ENCODE results near the gene TGFBR3. TPM values are rescaled to one million over a fixed set of nuclear protein-coding genes. Genes with fewer than 3 reads are reported as not detected.
A peak's percentile ranks its signal among the peaks of the same experiment; 100 is the strongest.

TGFBR3 gene
- total and polyA plus RNA-seq, 2 of the 13 experiments (the other 11 are each of a cell fraction or from before 2014, with no cell fraction given): 76.5 to 195 TPM

- DNase-seq (ENCODE audit: low spot score) (no peak), FAIRE-seq (no peak), ATAC-seq (no peak)
- H3K27ac ChIP-seq (ENCODE audit: extremely low read length, insufficient read depth, low read length): no peak overlapping the region
- intact Hi-C loops (cut with micrococcal nuclease; ENCODE audit: unreplicated experiment): no loop called here
- no TSS peak for BruUV-seq (replicated peaks)
- ChIA-PET CTCF (ENCODE audit: low intra/inter-chr PET ratio, low total read pairs) (no interaction called here), POLR2A (no interaction called here)
- no peak overlapping the region for H3K4me2 ChIP-seq (ENCODE audit: low read depth, low read length)
- peaks cover 27 to 90% of the 10 kb centered on the region in 2 experiments for H3K36me3 ChIP-seq (replicated peaks in 1 of 2; ENCODE audit: control insufficient read depth in 1 of 2, insufficient read depth in 2 of 2, low read length in 2 of 2)
- no peaks in the 10 kb centered on the region for H3K79me2 ChIP-seq (ENCODE audit: insufficient read depth, low read length)
- 78% methylated on average over 4 of the region's 4 CpGs for WGBS (ENCODE audit: low lambda C conversion rate)
- TF ChIP-seq RBM22 (optimal IDR thresholded peaks at IDR 0.05; ENCODE audit: low read length) (peak; percentile 27), PAF1 (CRISPR knock-in tag; IDR thresholded peaks at IDR 0.05) (no peak)
- H3K27me3 ChIP-seq (ENCODE audit: control insufficient read depth in 1 of 2, insufficient read depth in 2 of 2, low read length in 2 of 2): no peaks in the 10 kb centered on the region
- no peaks in the 10 kb centered on the region for H3K9me3 ChIP-seq (ENCODE audit: low read length)
- H3K9ac ChIP-seq (ENCODE audit: insufficient read depth, low read depth, low read length): no peak overlapping the region
- no peaks in the 10 kb centered on the region for H3K4me1 ChIP-seq (ENCODE audit: insufficient read depth, low read length)
- H2AFZ ChIP-seq (ENCODE audit: low read length): no peak overlapping the region
- no peak overlapping the region for H3K4me3 ChIP-seq (replicated peaks in 1 of 3; ENCODE audit: insufficient read depth in 1 of 3, low read depth in 2 of 3, low read length in 3 of 3)
- no peaks in the 10 kb centered on the region for H4K20me1 ChIP-seq (ENCODE audit: insufficient read depth, low read length)
- in situ Hi-C loops (cut with HindIII; ENCODE audit: extremely low pct_ligation_motif_present, low pct_unique_long_range_greater_than_20kb): no loop called here
These were observed 182.9 kb downstream of the TGFBR3 start for GRCh38 chr1:91703095-91703494.

GRCh38 chr1:91701472-91701869 lies 184.5 kb downstream of the TGFBR3 start:
- Histone ChIP-seq H3K36me3 (replicated peaks in 1 of 2; ENCODE audit: control insufficient read depth in 1 of 2, insufficient read depth in 2 of 2, low read length in 2 of 2) (peaks cover 16 to 89% of the 10 kb centered on the region in 2 experiments), H3K4me3 (replicated peaks in 1 of 3; ENCODE audit: insufficient read depth in 1 of 3, low read depth in 2 of 3, low read length in 3 of 3) (no peak overlapping the region), H2AFZ (ENCODE audit: low read length) (no peak overlapping the region), H3K4me2 (ENCODE audit: low read depth, low read length) (no peak overlapping the region), H3K27ac (ENCODE audit: extremely low read length, insufficient read depth, low read length) (no peak overlapping the region), H3K79me2 (ENCODE audit: insufficient read depth, low read length) (no peaks in the 10 kb centered on the region), H4K20me1 (ENCODE audit: insufficient read depth, low read length) (no peaks in the 10 kb centered on the region), H3K4me1 (ENCODE audit: insufficient read depth, low read length) (no peaks in the 10 kb centered on the region), H3K27me3 (ENCODE audit: control insufficient read depth in 1 of 2, insufficient read depth in 2 of 2, low read length in 2 of 2) (no peaks in the 10 kb centered on the region), H3K9ac (ENCODE audit: insufficient read depth, low read depth, low read length) (no peak overlapping the region), H3K9me3 (ENCODE audit: low read length) (no peaks in the 10 kb centered on the region)
- intact Hi-C loops (cut with micrococcal nuclease; ENCODE audit: unreplicated experiment) (no loop called here), in situ Hi-C loops (cut with HindIII; ENCODE audit: extremely low pct_ligation_motif_present, low pct_unique_long_range_greater_than_20kb) (no loop called here)
- ChIA-PET CTCF (ENCODE audit: low intra/inter-chr PET ratio, low total read pairs) (no interaction called here), POLR2A (no interaction called here)
- no peak for ATAC-seq
- no TSS peak for BruUV-seq (replicated peaks)
- TF ChIP-seq ZNF318 (CRISPR knock-in tag; IDR thresholded peaks at IDR 0.05): no peak
- TF ChIP-seq RBM22 (optimal IDR thresholded peaks at IDR 0.05; ENCODE audit: low read length): peak; percentile 61
- 92% methylated on average over 4 of the region's 4 CpGs for WGBS (ENCODE audit: low lambda C conversion rate)
- no peak for FAIRE-seq
- no peak for DNase-seq (ENCODE audit: low spot score)
